T-helper 9 cell (primary cell): ENCODE results near the gene EVC.
"Not testable (repeated sequence)": the region's sequence is repeated elsewhere in the genome, so short reads cannot be mapped to it uniquely, and the experiment has no call there.

Experiments
- DNase-seq: peaks from one replicate; pipeline ENCODE4 v3.0.0-alpha.2; 2020

EVC gene

GRCh38 chr4:5852523-5853202 lies 141.7 kb downstream of the EVC start:
- DNase-seq = no peak

GRCh38 chr4:5854929-5855328 lies 143.9 kb downstream of the EVC start:
- no peak for DNase-seq

DNA sequence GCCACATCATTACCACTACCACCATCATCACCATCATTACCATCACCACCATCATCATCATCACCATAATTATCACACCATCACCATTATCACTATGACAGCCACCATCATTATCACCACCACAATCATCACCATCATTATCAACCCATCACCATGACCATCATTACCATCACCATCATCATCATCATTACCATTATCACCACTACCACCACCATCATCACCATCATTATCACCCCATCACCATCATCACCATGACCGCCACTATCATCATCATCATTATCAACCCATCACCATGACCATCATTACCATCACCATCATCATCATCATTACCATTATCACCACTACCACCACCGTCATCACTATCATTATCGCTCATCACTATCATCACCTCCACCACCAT lies 145.4 kb downstream of the EVC start:
- DNase-seq = not testable (repeated sequence)

- no peak for DNase-seq
Observed at GRCh38 chr4:5857199-5857598, 146.2 kb downstream of the EVC start.

DNA sequence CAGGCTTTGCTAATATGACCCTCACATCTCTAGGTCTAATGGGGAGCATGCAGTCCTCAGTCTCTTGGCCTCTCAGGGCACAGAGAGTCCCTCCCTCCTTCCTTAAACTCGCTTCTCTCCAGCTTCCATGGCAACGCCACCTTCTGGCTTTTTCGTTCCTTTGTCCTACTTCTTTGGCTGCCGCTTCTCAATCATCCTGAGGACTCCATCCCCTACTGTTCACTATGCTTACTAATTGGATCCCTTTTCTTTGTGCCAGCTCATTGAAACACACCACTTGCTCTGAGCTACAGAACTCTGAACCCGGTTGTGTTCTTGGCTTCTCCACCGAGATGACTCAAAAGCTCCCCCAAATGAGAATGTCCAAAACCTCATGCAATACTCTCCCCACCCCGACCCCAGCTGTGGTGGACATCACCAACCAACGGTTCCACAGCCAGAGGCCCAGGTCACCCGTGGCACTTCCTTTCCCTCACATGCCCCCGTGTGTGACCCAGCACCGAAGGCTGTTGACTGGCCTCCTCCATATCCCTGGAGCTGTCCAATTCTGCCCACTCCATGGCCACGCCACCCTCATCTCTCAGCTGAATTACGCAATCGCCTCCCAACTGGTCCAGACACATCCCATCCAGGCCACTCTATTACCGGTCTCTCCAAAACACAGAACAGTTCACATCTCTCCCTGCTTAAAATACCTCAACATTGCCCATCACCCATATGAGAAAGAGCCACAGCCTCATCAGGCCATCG lies 147.2 kb downstream of the EVC start:
- no peak for DNase-seq

DNA sequence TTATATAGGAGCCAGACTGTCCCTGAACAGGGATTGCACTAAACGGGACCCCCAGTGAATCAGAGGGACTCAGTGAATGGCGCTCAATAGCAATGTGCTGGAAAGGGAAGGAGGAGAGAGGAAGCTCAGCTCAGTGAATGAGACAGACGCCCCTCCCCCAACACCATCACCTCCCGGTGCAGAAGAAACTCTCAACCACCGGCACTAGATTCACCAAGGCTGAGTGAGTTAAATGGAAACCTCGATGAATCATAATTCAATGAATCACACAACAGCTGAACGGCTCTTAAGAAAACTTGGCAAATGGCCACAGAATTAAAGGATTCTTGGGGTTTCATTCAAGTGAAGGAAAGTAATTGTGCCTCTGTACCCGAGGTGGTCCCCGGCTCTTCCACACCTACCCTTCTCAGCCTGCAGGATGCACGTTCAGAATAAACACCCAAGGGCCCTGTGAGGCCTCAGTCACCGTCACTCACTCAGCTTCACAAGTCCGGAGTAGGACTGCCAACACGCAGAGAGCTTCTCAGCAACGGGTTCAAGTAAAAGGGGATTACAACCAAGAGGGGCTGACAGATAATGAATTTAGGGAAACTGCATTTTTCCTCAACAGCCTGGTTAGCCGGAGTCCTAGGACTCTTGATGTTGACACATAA lies 152.6 kb downstream of the EVC start:
- no peak for DNase-seq
